ENCODE data around the gene ERGIC3.

The ERGIC3 gene

DNA sequence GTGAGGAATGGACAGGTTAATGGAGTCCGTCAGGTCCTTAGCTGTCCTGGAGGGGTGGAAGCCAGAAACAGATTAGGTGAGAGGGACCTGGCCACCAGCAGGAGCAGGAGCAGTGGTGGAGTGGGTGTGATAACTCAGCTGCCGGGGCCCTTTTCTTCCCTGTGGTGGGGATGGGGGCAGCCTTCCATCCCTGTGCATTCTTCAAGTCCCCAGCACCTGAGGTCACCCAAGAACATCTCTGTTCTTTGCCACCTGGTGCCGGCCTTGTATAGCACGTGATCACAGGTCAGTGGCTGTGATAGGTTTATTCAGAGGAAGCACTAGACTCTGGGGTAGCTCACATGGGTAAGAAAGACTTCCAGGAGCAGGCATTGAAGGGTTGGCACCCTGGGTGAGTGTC, 16.6 kb downstream of the ERGIC3 start (continued):
- TF ChIP-seq, protein P1, sequence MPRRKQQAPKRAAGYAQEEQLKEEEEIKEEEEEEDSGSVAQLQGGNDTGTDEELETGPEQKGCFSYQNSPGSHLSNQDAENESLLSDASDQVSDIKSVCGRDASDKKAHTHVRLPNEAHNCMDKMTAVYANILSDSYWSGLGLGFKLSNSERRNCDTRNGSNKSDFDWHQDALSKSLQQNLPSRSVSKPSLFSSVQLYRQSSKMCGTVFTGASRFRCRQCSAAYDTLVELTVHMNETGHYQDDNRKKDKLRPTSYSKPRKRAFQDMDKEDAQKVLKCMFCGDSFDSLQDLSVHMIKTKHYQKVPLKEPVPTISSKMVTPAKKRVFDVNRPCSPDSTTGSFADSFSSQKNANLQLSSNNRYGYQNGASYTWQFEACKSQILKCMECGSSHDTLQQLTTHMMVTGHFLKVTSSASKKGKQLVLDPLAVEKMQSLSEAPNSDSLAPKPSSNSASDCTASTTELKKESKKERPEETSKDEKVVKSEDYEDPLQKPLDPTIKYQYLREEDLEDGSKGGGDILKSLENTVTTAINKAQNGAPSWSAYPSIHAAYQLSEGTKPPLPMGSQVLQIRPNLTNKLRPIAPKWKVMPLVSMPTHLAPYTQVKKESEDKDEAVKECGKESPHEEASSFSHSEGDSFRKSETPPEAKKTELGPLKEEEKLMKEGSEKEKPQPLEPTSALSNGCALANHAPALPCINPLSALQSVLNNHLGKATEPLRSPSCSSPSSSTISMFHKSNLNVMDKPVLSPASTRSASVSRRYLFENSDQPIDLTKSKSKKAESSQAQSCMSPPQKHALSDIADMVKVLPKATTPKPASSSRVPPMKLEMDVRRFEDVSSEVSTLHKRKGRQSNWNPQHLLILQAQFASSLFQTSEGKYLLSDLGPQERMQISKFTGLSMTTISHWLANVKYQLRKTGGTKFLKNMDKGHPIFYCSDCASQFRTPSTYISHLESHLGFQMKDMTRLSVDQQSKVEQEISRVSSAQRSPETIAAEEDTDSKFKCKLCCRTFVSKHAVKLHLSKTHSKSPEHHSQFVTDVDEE (CRISPR knock-in tag; IDR thresholded peaks at IDR 0.05): no peak
- no peak for TF ChIP-seq SNAI2 (CRISPR knock-in tag; IDR thresholded peaks at IDR 0.05)
- TF ChIP-seq CSRNP3 (CRISPR knock-in tag; IDR thresholded peaks at IDR 0.05): no peak

DNA sequence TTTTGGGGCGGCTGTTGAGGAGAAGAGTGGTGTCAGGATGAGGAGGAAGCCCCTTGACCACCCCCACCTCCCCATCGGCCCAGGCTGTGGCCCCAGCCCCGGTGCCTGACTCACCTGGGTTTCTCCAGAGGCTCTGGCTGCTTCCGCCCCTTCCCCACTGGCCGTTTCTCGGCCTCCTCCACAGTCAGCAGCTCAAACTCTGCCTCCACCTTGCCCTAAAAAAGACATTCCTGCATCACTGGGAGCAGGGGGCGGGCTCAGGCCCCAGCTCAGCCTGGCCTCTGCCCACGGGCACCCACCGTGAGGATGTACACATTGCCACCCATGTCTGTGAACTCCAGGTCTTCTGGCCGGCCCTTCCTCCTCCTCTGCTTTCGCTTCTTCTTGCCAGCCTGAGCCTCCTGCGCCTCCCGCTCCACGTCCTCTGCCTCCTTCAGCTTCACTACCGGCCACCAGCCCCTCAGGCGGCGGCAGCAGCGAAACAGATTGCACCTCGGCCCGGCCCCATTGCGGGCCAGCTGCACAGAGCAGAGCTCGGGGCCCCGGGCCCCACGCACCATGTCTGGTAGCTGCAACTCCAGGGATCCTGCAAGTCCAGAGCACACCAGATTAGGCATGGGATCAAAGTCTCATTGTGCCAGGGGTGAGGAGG, 17.3 kb downstream of the ERGIC3 start:
- ATAC-seq: no peak
- TF ChIP-seq ZNF8 (CRISPR knock-in tag; IDR thresholded peaks at IDR 0.05): no peak
- TF ChIP-seq PPARA (CRISPR knock-in tag; IDR thresholded peaks at IDR 0.05; ENCODE audit: borderline replicate concordance): no peak
- TF ChIP-seq CSDC2 (CRISPR knock-in tag; IDR thresholded peaks at IDR 0.05): no peak
- no peak for TF ChIP-seq ESRRG (CRISPR knock-in tag; IDR thresholded peaks at IDR 0.05)
- no peak for TF ChIP-seq ZFP30 (CRISPR knock-in tag; IDR thresholded peaks at IDR 0.05)
- no peak for TF ChIP-seq CSRNP3 (CRISPR knock-in tag; IDR thresholded peaks at IDR 0.05)
- no peak for TF ChIP-seq ZNF70 (CRISPR knock-in tag; IDR thresholded peaks at IDR 0.05)
- TF ChIP-seq, protein P2, sequence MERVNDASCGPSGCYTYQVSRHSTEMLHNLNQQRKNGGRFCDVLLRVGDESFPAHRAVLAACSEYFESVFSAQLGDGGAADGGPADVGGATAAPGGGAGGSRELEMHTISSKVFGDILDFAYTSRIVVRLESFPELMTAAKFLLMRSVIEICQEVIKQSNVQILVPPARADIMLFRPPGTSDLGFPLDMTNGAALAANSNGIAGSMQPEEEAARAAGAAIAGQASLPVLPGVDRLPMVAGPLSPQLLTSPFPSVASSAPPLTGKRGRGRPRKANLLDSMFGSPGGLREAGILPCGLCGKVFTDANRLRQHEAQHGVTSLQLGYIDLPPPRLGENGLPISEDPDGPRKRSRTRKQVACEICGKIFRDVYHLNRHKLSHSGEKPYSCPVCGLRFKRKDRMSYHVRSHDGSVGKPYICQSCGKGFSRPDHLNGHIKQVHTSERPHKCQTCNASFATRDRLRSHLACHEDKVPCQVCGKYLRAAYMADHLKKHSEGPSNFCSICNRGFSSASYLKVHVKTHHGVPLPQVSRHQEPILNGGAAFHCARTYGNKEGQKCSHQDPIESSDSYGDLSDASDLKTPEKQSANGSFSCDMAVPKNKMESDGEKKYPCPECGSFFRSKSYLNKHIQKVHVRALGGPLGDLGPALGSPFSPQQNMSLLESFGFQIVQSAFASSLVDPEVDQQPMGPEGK (CRISPR knock-in tag; IDR thresholded peaks at IDR 0.05; ENCODE audit: borderline replicate concordance): no peak

DNA sequence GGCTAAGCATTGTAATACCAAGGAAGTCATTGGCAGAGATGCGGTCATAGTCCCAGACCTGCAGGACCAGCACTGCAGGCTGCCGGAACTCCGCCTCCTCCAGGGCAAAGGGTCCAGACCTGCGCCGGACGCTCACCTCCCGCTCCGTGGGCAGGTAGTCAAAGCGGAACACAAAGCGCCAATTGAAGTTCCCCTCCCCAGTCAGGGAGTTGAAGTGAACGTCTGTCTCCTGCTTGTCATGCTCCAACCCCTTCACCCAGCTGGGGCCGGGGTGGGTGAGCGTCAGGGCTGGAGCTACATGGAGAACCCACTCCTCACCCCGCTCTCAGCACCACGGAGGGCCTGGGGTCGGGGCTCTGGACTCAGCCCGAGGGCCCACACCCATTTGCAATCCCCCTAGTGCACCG, 18.2 kb downstream of the ERGIC3 start:
- ATAC-seq: no peak
- TF ChIP-seq ISL1 (CRISPR knock-in tag; IDR thresholded peaks at IDR 0.05) (no peak), CSDC2 (CRISPR knock-in tag; IDR thresholded peaks at IDR 0.05) (no peak), ZNF565 (CRISPR knock-in tag; conservative IDR thresholded peaks at IDR 0.05; ENCODE audit: low read depth) (no peak), ZC3H10 (CRISPR knock-in tag; IDR thresholded peaks at IDR 0.05) (no peak), CREB5 (CRISPR knock-in tag; IDR thresholded peaks at IDR 0.05; ENCODE audit: low read depth) (no peak), SNAI2 (CRISPR knock-in tag; IDR thresholded peaks at IDR 0.05) (no peak), CSRNP3 (CRISPR knock-in tag; IDR thresholded peaks at IDR 0.05) (no peak), ESRRG (CRISPR knock-in tag; IDR thresholded peaks at IDR 0.05) (no peak), POU6F1 (CRISPR knock-in tag; IDR thresholded peaks at IDR 0.05; ENCODE audit: borderline replicate concordance, low read depth) (no peak), ZNF70 (CRISPR knock-in tag; IDR thresholded peaks at IDR 0.05) (no peak)
- TF ChIP-seq, protein P2 (CRISPR knock-in tag; IDR thresholded peaks at IDR 0.05; ENCODE audit: borderline replicate concordance): no peak
